Activated B cell treated with CpG ODN at 0.5 μM for 24 hours (primary cell): Measurements from ENCODE around the gene TTC14. TPM values are rescaled to one million over a fixed set of nuclear protein-coding genes. Genes with fewer than 3 reads are reported as not detected.
"Not testable (repeated sequence)": the region's sequence is repeated elsewhere in the genome, so short reads cannot be mapped to it uniquely, and the experiment has no call there.

ENCODE experiments used
- ATAC-seq: fragments of 200-7000 bp; cut with Tn5 transposase; one replicate; pipeline ENCODE4 v1.10.0; 2021; ENCODE audit warnings: low read depth, mild to moderate bottlenecking, moderate library complexity
- CTCF ChIA-PET: fragments of 350-600 bp; sonication (Branson Sonifier 250); formaldehyde crosslinking; loops from one replicate; lab custom pipeline; 2021; ENCODE audit warnings: antibody characterized with exemption; lab: Charles Lee
- POLR2A ChIA-PET: fragments of 350-600 bp; sonication (Branson Sonifier 250); formaldehyde crosslinking; loops from one replicate; lab custom pipeline; 2021; ENCODE audit warnings: antibody characterized with exemption; lab: Charles Lee
- DNase-seq: peaks from one replicate; pipeline ENCODE4 v3.0.0; 2022
- H3K27ac Mint-ChIP-seq: one replicate; pipeline ENCODE4 v1.8.0; 2020; ENCODE audit warnings: mixed read lengths
- H3K27me3 Mint-ChIP-seq: one replicate; pipeline ENCODE4 v1.8.0; 2021; ENCODE audit warnings: mixed read lengths
- H3K36me3 Mint-ChIP-seq: one replicate; pipeline ENCODE4 v1.8.0; 2021; ENCODE audit warnings: low read depth, mixed read lengths
- H3K4me1 Mint-ChIP-seq: one replicate; pipeline ENCODE4 v1.8.0; 2021; ENCODE audit warnings: mixed read lengths
- H3K4me3 Mint-ChIP-seq: one replicate; pipeline ENCODE4 v1.8.0; 2020; ENCODE audit warnings: mild to moderate bottlenecking, mixed read lengths
- H3K9me3 Mint-ChIP-seq: one replicate; pipeline ENCODE4 v1.8.0; 2020; ENCODE audit warnings: mixed read lengths
- intact Hi-C: fragments of 100-400 bp; cut with micrococcal nuclease; formaldehyde crosslinking; loops from one replicate; pipeline ENCODE4 v1.15.1; 2024
- total RNA-seq: library from RNA; stranded (reverse); gene quantifications from 2 replicates; pipeline ENCODE4 v1.2.3, GENCODE V29; 2022
- TF ChIP-seq, protein P1 (sequence below): fragments of 200-600 bp; IDR thresholded peaks from one replicate; pipeline ENCODE4 v1.8.0; 2022; ENCODE audit warnings: antibody characterized with exemption, mild to moderate bottlenecking

TTC14 gene
- total RNA-seq, 1 donor from 2014 or later, result 82.2 TPM

DNA sequence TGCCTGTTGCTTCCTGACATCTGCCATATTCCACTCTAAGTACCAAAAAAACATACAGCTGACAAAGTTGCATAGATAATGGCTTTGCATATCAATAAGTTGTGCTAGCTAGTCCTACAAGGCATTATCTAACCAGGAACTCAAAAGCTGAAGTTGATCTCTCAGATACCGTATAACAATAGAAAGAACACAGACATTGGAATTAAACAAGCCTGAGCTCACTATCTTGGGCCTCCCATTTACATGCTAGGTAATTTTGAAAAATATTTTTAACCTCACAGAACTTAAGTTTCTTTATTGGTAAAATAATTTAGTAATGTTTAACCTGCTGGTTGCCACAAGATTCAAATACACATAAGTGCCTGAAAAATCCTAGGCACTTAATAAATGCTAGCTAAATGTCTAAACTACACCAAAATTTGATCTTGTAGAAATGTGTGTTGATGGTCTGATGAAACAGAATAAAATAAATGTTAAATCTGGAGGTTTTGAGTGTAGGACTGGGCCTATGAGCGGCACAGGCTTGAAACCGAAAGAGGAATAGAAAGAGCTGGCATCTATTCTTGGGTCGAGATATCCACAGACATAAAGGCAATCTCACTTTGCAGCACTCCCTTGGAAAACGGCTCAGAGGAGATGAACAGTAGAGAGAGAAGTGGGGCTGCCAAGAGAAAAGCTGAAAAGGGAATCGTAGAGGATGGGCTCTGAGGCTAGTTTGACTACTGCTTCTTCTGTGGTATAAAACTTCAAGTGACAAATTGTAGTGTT is 29.9 kb upstream of the TTC14 start:
- CTCF ChIA-PET, result no interaction called here
- intact Hi-C loops, result no loop called here

DNA sequence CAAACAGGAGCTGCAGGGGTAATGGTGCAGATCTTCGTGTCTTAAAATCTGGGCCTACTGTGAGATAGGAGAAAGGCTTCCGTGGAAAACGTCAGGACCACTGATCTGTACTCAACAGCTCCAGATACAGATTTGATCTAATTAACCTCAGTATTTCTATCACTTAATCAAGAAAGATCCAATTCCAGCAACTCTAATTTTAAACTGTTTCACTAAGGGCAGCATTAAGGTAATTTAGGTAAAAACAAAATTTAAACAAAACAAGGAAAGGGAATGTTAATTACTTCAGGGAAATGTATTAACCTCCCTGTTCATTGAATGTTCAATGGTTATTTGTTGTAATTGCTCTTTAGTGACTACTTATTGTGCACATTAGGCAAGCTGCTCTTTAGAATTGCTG is 26.4 kb upstream of the TTC14 start:
- ChIA-PET POLR2A (no interaction called here), CTCF (no interaction called here)

More for the DNA sequence above, 29.9 kb upstream of the TTC14 start:
- TF ChIP-seq, protein P1, sequence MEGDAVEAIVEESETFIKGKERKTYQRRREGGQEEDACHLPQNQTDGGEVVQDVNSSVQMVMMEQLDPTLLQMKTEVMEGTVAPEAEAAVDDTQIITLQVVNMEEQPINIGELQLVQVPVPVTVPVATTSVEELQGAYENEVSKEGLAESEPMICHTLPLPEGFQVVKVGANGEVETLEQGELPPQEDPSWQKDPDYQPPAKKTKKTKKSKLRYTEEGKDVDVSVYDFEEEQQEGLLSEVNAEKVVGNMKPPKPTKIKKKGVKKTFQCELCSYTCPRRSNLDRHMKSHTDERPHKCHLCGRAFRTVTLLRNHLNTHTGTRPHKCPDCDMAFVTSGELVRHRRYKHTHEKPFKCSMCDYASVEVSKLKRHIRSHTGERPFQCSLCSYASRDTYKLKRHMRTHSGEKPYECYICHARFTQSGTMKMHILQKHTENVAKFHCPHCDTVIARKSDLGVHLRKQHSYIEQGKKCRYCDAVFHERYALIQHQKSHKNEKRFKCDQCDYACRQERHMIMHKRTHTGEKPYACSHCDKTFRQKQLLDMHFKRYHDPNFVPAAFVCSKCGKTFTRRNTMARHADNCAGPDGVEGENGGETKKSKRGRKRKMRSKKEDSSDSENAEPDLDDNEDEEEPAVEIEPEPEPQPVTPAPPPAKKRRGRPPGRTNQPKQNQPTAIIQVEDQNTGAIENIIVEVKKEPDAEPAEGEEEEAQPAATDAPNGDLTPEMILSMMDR, result no peak
- DNase-seq (no peak), ATAC-seq (no peak)
- H3K4me3 Mint-ChIP-seq, result no peak overlapping the region
- no peaks in the 10 kb centered on the region for H3K36me3 Mint-ChIP-seq
- peaks cover 3% of the 10 kb centered on the region for H3K27me3 Mint-ChIP-seq
- H3K4me1 Mint-ChIP-seq, result no peaks in the 10 kb centered on the region
- H3K27ac Mint-ChIP-seq, result no peak overlapping the region
- H3K9me3 Mint-ChIP-seq, result no peaks in the 10 kb centered on the region
- POLR2A ChIA-PET, result no interaction called here

DNA sequence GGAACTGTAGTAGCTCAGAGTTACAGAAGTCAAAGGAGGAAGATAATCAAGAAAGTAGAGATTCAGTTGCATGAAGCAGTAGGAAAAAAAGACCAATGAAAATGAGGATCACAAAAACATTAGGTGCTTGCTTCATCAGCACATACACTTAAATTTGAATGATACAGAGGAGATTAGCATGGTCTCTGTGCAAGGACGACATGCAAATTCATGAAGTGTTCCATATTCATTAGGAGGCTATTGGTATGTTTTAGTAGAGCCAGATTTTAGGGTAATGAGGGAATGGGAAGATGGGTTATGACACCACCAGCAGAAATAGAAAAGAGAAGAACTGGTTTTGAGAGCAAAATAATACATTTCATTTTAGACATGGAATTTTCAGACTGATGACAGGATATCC is 21.0 kb upstream of the TTC14 start:
- Mint-ChIP-seq H3K4me3 (no peak overlapping the region), H3K27ac (no peak overlapping the region), H3K4me1 (no peaks in the 10 kb centered on the region), H3K36me3 (no peaks in the 10 kb centered on the region), H3K9me3 (no peaks in the 10 kb centered on the region), H3K27me3 (peaks cover 26% of the 10 kb centered on the region)
- TF ChIP-seq, protein P1, result no peak
- CTCF ChIA-PET, result no interaction called here
- DNase-seq (no peak), ATAC-seq (no peak)
- intact Hi-C loops, result no loop called here
- POLR2A ChIA-PET, result no interaction called here

More for the DNA sequence above, 26.4 kb upstream of the TTC14 start:
- no peaks in the 10 kb centered on the region for H3K9me3 Mint-ChIP-seq
- no peak for ATAC-seq
- H3K4me3 Mint-ChIP-seq, result no peak overlapping the region
- intact Hi-C loops, result no loop called here
- H3K4me1 Mint-ChIP-seq, result no peaks in the 10 kb centered on the region
- peaks cover 9% of the 10 kb centered on the region for H3K27me3 Mint-ChIP-seq
- DNase-seq, result no peak
- H3K27ac Mint-ChIP-seq, result no peak overlapping the region
- TF ChIP-seq, protein P1, result no peak
- no peaks in the 10 kb centered on the region for H3K36me3 Mint-ChIP-seq

DNA sequence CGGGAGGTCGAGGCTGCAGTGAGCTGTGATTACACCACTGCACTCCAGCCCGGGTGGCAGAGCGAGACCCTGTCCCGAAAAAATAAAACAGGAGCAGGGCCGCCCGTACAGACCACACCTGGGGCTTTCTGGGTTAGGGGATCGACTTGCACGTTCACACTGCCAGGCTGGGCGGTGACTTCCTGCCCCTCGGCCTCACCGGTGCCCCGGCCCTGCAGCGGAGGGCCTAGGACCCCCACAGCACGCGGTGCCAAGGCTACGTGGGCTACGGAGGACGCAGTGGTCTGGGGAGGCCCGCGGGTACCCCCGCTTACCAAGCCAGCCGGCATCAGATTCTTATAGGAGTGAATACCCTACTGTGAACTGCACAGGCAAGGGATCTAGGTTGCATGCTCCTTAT is 11.6 kb upstream of the TTC14 start:
- Mint-ChIP-seq H3K27me3 (peaks cover 49% of the 10 kb centered on the region), H3K27ac (no peak overlapping the region), H3K9me3 (no peaks in the 10 kb centered on the region), H3K4me1 (no peaks in the 10 kb centered on the region), H3K4me3 (no peak overlapping the region), H3K36me3 (no peaks in the 10 kb centered on the region)
- CTCF ChIA-PET, result no interaction called here
- TF ChIP-seq, protein P1, result no peak
- DNase-seq (no peak), ATAC-seq (no peak)
- POLR2A ChIA-PET, result no interaction called here
- intact Hi-C loops, result no loop called here

DNA sequence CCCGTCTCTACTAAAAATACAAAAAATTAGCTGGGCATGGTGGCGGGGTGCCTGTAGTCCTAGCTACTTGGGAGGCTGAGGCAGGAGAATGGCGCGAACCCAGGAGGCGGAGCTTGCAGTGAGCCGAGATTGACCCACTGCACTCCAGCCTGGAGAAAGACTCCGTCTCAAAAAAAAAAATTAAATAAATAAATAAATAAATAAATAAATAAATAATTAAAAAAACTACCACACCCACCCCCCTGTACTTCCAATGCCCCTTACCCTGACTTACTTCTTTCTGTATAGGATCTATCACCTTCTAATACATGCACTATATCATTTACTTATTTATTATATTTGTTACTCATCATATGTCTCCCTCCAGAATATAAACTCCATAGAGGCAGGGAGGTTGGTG is 8.3 kb upstream of the TTC14 start:
- DNase-seq, CTCF ChIA-PET, H3K36me3 Mint-ChIP-seq, H3K4me1 Mint-ChIP-seq, POLR2A ChIA-PET, intact Hi-C loops, ATAC-seq, H3K9me3 Mint-ChIP-seq, H3K27ac Mint-ChIP-seq, H3K4me3 Mint-ChIP-seq: not testable (repeated sequence)
- H3K27me3 Mint-ChIP-seq, result peaks cover 43% of the 10 kb centered on the region
